GM12891 (cell line): ENCODE results near the gene NDRG3.

Experiments
- PAX5 ChIP-seq: IDR thresholded peaks from 2 replicates; pipeline ENCODE4 v1.6.1; 2011; ENCODE audit warnings: low read length, moderate library complexity, mild to moderate bottlenecking; ENCODE audit not compliant: insufficient read depth, severe bottlenecking
- POLR2A ChIP-seq: IDR thresholded peaks from 2 replicates; pipeline ENCODE4 v1.6.1; 2011; ENCODE audit warnings: low read depth, low read length, control low read depth
- POLR2AphosphoS5 ChIP-seq: IDR thresholded peaks from 2 replicates; pipeline ENCODE4 v1.6.1; 2011; ENCODE audit warnings: low read depth, low read length, control low read depth
- SPI1 ChIP-seq: IDR thresholded peaks from 2 replicates; pipeline ENCODE4 v1.6.1; 2011; ENCODE audit warnings: low read depth, low read length, control low read depth
- TAF1 ChIP-seq: IDR thresholded peaks from 2 replicates; pipeline ENCODE4 v1.6.1; 2011; ENCODE audit warnings: low read depth, low read length, control low read depth

- TF ChIP-seq POLR2AphosphoS5: no peak
- no peak for TF ChIP-seq POLR2A
- no peak for TF ChIP-seq TAF1
- TF ChIP-seq PAX5: no peak
- no peak for TF ChIP-seq SPI1
Measured at GRCh38 chr20:36645353-36645752, 100.5 kb downstream of the NDRG3 start.
